ENCODE data around the gene RCE1. TPM values are rescaled to one million over a fixed set of nuclear protein-coding genes. Genes with fewer than 3 reads are reported as not detected.

Gene RCE1
- total RNA-seq, 4 donors from 2014 or later = 6.6 to 57.7 (median 38.0) TPM

DNA sequence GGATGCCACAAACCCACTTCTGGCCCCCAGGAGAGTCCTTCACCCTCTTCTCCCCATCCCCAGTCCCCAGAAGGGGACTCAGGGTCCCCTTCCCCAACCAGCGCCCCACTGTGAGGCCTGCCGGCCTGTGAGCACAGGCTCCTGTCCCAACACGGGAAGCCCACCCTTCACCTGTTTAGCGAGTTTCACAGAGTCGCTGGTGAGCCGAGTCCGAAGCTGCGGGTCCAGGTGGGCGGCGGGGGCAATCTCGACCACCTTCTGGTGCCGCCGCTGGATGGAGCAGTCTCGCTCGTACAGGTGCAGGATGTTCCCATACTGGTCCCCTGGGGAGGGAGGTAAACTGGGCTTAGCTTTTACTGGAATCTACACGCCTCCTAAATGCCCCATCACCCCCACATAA is 26.9 kb downstream of the RCE1 start:
- no peaks in the 10 kb centered on the region for H3K27me3 ChIP-seq
- H3K4me3 ChIP-seq = no peak overlapping the region
- no peaks in the 10 kb centered on the region for H3K9me3 ChIP-seq
- no peak overlapping the region for H3K27ac ChIP-seq
- DNase-seq = no peak
- no peak for TF ChIP-seq POLR2A (IDR thresholded peaks at IDR 0.05)
- TF ChIP-seq, protein P1, sequence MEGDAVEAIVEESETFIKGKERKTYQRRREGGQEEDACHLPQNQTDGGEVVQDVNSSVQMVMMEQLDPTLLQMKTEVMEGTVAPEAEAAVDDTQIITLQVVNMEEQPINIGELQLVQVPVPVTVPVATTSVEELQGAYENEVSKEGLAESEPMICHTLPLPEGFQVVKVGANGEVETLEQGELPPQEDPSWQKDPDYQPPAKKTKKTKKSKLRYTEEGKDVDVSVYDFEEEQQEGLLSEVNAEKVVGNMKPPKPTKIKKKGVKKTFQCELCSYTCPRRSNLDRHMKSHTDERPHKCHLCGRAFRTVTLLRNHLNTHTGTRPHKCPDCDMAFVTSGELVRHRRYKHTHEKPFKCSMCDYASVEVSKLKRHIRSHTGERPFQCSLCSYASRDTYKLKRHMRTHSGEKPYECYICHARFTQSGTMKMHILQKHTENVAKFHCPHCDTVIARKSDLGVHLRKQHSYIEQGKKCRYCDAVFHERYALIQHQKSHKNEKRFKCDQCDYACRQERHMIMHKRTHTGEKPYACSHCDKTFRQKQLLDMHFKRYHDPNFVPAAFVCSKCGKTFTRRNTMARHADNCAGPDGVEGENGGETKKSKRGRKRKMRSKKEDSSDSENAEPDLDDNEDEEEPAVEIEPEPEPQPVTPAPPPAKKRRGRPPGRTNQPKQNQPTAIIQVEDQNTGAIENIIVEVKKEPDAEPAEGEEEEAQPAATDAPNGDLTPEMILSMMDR (IDR thresholded peaks at IDR 0.05) = no peak
- H3K4me1 ChIP-seq = peaks cover 0 to 4% (median 2%) of the 10 kb centered on the region in 4 donors
- peaks cover 0 to 22% (median 0%) of the 10 kb centered on the region in 3 donors for H3K36me3 ChIP-seq

DNA sequence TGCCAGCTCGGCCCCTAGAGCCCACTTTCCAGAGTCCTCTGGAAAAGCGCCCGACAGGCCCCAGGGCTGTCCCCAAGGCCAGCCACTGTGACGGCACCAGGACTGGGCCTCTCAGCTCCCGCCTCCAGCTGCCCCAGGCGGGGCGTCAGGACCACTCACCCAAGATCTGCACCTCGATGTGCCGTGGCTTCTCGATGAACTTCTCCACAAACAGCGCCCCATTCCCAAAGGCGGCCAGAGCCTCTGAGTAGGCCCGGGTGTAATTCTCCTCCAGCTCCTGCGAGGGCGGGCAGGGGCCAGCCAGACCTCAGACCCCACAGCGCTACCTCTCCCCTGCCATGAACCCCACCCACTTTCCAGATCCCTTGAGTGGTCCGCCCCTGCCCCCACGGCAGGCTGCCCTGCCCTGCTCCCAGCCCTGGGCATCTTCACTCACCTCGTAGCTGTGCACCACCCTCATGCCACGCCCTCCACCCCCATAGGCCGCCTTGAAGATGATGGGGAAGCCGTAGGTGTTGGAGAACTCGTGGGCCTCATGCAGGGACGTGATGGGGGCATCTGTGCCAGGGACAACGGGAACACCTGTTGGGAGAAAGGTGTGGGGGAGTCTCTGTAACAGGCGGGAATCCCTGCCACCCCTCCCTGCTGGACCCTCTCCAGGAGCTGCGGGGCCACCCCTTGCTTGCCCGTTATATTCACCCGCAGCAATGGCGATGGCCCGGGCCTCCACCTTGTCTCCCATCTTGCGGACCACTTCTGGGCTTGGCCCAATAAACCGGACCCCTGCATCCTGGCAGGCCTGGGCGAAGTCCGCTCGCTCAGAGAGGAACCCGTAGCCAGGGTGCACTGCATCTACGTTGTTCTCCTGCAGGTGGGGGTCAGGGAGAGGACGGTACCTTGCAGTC is 27.6 kb downstream of the RCE1 start:
- H3K27me3 ChIP-seq = no peaks in the 10 kb centered on the region
- TF ChIP-seq POLR2A (IDR thresholded peaks at IDR 0.05) = no peak
- TF ChIP-seq, protein P1 (IDR thresholded peaks at IDR 0.05) = no peak
- no peak overlapping the region for H3K27ac ChIP-seq
- H3K4me1 ChIP-seq = peaks cover 0 to 4% (median 0%) of the 10 kb centered on the region in 4 donors
- no peak overlapping the region for H3K4me3 ChIP-seq
- peak in 1 of 3 donors; percentile 43 for DNase-seq
- H3K36me3 ChIP-seq = peaks cover 0 to 22% (median 0%) of the 10 kb centered on the region in 3 donors
- H3K9me3 ChIP-seq = no peaks in the 10 kb centered on the region

DNA sequence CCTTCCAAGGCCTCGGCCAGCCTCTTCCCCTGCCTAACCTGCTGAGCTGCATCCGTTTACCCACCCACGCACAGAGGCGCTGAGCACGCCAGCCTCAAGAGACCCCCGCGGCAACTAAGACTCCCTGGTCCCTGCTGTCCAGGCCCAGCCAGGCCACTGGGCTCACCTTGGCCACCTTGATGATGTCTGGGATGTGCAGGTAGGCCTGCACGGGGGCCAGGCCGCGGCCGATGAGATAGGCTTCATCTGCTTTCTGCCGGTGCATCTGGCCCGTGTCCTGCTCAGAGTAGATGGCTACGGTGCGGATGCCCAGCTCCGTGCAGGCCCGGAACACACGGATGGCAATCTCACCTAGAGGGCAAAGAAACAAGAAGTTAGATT is 28.3 kb downstream of the RCE1 start:
- Histone ChIP-seq H3K27ac (no peak overlapping the region), H3K36me3 (peaks cover 0 to 22% (median 0%) of the 10 kb centered on the region in 3 donors), H3K27me3 (no peaks in the 10 kb centered on the region), H3K4me3 (no peak overlapping the region), H3K4me1 (peaks cover 0 to 4% (median 0%) of the 10 kb centered on the region in 4 donors), H3K9me3 (no peaks in the 10 kb centered on the region)
- no peak for TF ChIP-seq POLR2A (IDR thresholded peaks at IDR 0.05)
- TF ChIP-seq, protein P1 (IDR thresholded peaks at IDR 0.05) = no peak
- DNase-seq = no peak

DNA sequence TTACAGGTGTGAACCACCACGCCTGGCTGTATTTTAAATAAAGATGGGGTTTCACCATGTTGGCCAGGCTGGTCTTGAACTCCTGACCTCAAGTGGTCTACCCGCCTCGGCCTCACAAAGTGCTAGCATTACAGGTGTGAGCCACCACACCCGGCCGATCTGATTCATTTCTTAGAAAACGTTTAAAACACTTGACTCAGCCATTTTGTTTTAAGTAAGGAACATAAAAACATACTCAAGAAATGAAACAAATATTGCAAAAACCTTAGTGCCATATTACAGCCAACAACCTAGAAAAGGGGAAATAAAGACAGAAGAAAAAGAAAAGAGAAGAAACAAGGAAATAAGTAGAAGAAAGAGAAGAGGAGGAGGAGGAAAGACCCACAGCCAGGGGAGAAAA is 31.0 kb downstream of the RCE1 start:
- Histone ChIP-seq H3K27me3 (no peaks in the 10 kb centered on the region), H3K36me3 (peaks cover 0 to 17% (median 0%) of the 10 kb centered on the region in 3 donors), H3K9me3 (no peaks in the 10 kb centered on the region), H3K27ac (no peak overlapping the region), H3K4me3 (no peak overlapping the region), H3K4me1 (peaks cover 0 to 4% (median 0%) of the 10 kb centered on the region in 4 donors)
- no peak for DNase-seq
- no peak for TF ChIP-seq POLR2A (IDR thresholded peaks at IDR 0.05)
- TF ChIP-seq, protein P1 (IDR thresholded peaks at IDR 0.05) = no peak

DNA sequence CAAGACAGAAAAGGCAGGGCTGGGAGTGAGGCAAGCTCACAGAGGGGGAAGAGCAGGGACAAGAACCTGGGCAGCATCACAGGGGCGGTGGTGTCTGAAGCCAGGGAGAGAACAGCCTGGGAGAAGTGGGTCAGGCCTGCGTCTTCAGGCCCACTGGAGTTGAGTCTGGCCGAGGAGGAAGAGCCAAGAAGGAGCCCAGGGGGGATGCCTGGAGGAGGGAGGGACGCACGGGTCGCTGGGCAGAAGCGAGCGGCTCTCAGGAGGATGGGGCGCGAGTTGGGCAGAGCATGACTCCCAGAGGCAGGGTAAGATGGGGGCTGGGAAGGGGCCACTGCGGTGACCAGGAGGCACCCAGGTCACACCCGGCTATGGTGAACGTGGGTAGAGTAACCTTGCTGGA is 32.1 kb downstream of the RCE1 start:
- Histone ChIP-seq H3K9me3 (no peaks in the 10 kb centered on the region), H3K27ac (no peak overlapping the region), H3K27me3 (no peaks in the 10 kb centered on the region), H3K4me3 (no peak overlapping the region), H3K36me3 (peaks cover 0 to 12% (median 0%) of the 10 kb centered on the region in 3 donors), H3K4me1 (peaks cover 0 to 4% (median 0%) of the 10 kb centered on the region in 4 donors)
- no peak for TF ChIP-seq POLR2A (IDR thresholded peaks at IDR 0.05)
- TF ChIP-seq, protein P1 (IDR thresholded peaks at IDR 0.05) = no peak
- DNase-seq = peak in 1 of 3 donors; percentile 39
